HEK293 (cell line): ENCODE measurements around the gene SMARCD3.
A peak's percentile ranks its signal among the peaks of the same experiment; 100 is the strongest.

Experiments
- CTCF ChIP-seq: fragments of 450-650 bp; formaldehyde crosslinking; IDR thresholded peaks from 2 replicates; pipeline ENCODE4 v1.5.1; 2016; ENCODE audit warnings: missing biosample characterization, missing genetic modification characterization
- HOXD13 ChIP-seq: sonication (generic); formaldehyde crosslinking; IDR thresholded peaks from 2 replicates; pipeline ENCODE4 v1.8.0; 2022; ENCODE audit warnings: missing genetic modification reagents, borderline replicate concordance
- SP7 ChIP-seq: fragments of 450-650 bp; formaldehyde crosslinking; IDR thresholded peaks from 2 replicates; pipeline ENCODE4 v1.5.1; 2016; ENCODE audit warnings: missing biosample characterization, missing genetic modification characterization
- TSHZ1 ChIP-seq: fragments of 450-650 bp; formaldehyde crosslinking; IDR thresholded peaks from 2 replicates; pipeline ENCODE4 v1.5.1; 2016; ENCODE audit warnings: missing biosample characterization, missing genetic modification characterization, borderline replicate concordance
- YY1 ChIP-seq: fragments of 450-650 bp; formaldehyde crosslinking; IDR thresholded peaks from 2 replicates; pipeline ENCODE4 v1.5.1; 2018; ENCODE audit warnings: missing biosample characterization, missing genetic modification characterization
- YY2 ChIP-seq: fragments of 450-650 bp; formaldehyde crosslinking; IDR thresholded peaks from 2 replicates; pipeline ENCODE4 v1.5.1; 2016; ENCODE audit warnings: missing biosample characterization, missing genetic modification characterization
- ZFP3 ChIP-seq: fragments of 450-650 bp; formaldehyde crosslinking; IDR thresholded peaks from 2 replicates; pipeline ENCODE4 v1.5.1; 2016; ENCODE audit warnings: low read depth, missing biosample characterization, missing genetic modification characterization
- ZNF10 ChIP-seq: fragments of 450-650 bp; formaldehyde crosslinking; IDR thresholded peaks from 2 replicates; pipeline ENCODE4 v1.5.1; 2017; ENCODE audit warnings: missing biosample characterization, missing genetic modification characterization
- ZNF169 ChIP-seq: fragments of 450-650 bp; formaldehyde crosslinking; IDR thresholded peaks from 2 replicates; pipeline ENCODE4 v1.5.1; 2016; ENCODE audit warnings: missing biosample characterization, missing genetic modification characterization
- ZNF501 ChIP-seq: fragments of 450-650 bp; formaldehyde crosslinking; IDR thresholded peaks from 2 replicates; pipeline ENCODE4 v1.5.1; 2016; ENCODE audit warnings: missing biosample characterization, missing genetic modification characterization
- ZNF777 ChIP-seq: fragments of 450-650 bp; formaldehyde crosslinking; IDR thresholded peaks from 2 replicates; pipeline ENCODE4 v1.5.1; 2017; ENCODE audit warnings: missing biosample characterization, missing genetic modification characterization, borderline replicate concordance

DNA sequence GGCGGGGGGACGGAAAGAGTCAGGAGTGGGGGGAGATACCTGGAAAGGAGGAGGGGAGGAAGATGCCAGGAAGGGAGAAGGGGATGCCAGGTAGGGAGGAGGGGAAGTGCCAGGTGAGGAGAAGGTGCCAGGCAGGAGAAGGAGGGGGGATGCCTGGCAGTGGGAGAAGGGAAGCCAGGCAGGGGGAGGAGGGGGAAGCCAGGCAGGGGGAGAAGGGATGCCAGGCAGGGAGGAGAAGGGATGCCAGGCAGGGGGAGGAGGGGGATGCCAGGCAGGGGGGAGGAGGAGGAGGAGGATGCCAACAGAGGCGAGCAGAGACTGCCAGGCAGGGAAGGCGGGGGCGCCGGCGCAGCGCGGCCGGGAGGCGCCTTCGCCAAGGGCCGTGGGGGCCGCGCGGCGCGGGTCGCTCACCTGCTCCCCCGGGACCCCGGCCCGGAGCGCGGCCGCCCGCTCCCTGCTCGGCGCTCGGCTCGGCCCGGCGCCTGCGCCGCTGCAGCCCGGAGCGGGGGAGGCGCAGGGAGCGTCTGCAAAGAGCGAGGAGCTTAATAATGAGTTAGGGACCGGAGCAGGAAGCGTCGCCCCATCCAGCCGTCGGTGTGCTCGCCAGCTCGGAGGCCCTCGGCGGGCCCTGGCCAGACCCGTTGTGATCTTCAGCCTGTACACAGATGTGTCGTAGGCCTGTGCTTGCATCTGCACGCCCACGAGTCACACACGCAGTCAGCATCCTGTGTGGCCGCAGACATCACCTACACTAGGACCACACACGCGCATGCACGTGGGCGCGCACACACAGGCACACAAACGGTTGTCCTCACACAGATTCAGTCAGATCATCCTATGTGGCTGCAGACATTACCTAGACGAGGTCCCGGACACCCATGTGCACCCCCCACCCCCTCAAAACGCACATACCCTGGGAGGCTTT lies 28.4 kb upstream of the SMARCD3 start:
- no peak for TF ChIP-seq ZFP3
- no peak for TF ChIP-seq CTCF (tag by site-specific recombination)
- TF ChIP-seq ZNF501 (tag by site-specific recombination) = peak; percentile 48; the same call in 1 of the 2 replicates
- no peak for TF ChIP-seq TSHZ1 (tag by site-specific recombination)
- TF ChIP-seq YY1 (tag by site-specific recombination) = no peak
- no peak for TF ChIP-seq YY2 (tag by site-specific recombination)
- no peak for TF ChIP-seq ZNF10 (tag by site-specific recombination)
- peak; percentile 68; the same call in 1 of the 2 replicates for TF ChIP-seq SP7 (tag by site-specific recombination)
- TF ChIP-seq ZNF169 (tag by site-specific recombination) = no peak
- TF ChIP-seq HOXD13 = no peak
- TF ChIP-seq ZNF777 = peak; percentile 93
